HG02588 (cell line): ENCODE results near the gene RPS26.
"Not testable (repeated sequence)": the region's sequence is repeated elsewhere in the genome, so short reads cannot be mapped to it uniquely, and the experiment has no call there.

Experiments used
- ATAC-seq: cut with Tn5 transposase; IDR thresholded peaks from one replicate; pipeline ENCODE4 v1.9.1; 2021; ENCODE audit warnings: mild to moderate bottlenecking, moderate library complexity; ENCODE audit not compliant: unreplicated experiment

Gene RPS26

GRCh38 chr12:56041552-56042429, at the start of gene RPS26:
TSS of gene RPS26 (plus strand) at chr12:56041918. CDS start at chr12:56042167, 249 bp downstream.
- peak; percentile 92 for ATAC-seq

- no peak for ATAC-seq
Observed at GRCh38 chr12:55993230-55993853, 48.4 kb upstream of the RPS26 start.

DNA sequence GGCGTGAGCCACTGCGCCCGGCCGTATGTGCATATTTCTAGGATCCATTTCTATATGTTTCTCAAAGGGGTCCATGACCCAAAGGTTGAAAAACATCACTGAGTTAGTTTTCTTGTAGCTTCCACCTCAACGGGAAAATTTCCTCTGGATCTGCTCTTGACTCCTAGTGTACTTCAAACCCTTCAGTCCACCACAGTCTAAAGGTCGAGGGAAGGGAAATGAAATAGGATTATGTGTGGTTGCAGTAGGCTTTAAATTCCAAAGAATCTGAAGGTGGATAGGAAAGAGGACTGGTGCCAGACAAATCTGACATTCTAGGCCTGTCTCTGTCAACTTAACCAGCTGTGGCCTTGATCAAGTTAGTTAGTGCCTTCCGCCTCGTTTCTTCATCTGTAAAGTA, 46.4 kb upstream of the RPS26 start:
- no peak for ATAC-seq

DNA sequence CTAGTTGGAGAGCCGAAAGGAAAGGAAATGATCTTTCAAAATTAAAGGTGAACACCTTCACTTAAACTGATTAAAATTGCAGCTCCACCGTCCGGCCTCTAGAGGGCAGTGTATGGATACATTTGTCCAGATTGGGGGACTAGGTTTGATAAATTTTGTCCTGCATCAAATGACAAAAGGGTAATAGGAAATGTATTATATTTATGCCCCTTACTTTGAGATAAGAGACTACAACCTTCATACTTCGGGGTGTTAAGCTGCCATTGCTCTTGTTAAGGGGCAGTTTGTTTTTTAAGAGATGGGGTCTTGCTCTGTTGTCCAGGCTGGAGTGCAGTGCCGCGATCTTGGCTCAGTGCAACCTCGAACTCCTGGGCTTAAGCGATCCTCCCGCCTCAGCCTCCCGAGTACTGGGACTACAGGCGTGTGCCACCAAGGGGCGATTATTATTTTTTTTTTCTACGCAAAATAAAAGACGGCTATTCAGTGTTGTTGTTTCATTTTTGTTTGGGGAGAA, 45.5 kb upstream of the RPS26 start:
- no peak for ATAC-seq

- ATAC-seq: peak; percentile 99
Observed at GRCh38 chr12:55996715-55997534, 44.8 kb upstream of the RPS26 start, which contains the start of gene SUOX. TSS of gene SUOX (plus strand) at chr12:55997276. CDS start at chr12:56002222, 4,946 bp downstream.

GRCh38 chr12:55997535-55997859, 44.2 kb upstream of the RPS26 start:
- no peak for ATAC-seq

GRCh38 chr12:55999522-55999921, 42.2 kb upstream of the RPS26 start:
- not testable (repeated sequence) for ATAC-seq

- not testable (repeated sequence) for ATAC-seq
Observed at GRCh38 chr12:55999999-56000540, 41.6 kb upstream of the RPS26 start.

DNA sequence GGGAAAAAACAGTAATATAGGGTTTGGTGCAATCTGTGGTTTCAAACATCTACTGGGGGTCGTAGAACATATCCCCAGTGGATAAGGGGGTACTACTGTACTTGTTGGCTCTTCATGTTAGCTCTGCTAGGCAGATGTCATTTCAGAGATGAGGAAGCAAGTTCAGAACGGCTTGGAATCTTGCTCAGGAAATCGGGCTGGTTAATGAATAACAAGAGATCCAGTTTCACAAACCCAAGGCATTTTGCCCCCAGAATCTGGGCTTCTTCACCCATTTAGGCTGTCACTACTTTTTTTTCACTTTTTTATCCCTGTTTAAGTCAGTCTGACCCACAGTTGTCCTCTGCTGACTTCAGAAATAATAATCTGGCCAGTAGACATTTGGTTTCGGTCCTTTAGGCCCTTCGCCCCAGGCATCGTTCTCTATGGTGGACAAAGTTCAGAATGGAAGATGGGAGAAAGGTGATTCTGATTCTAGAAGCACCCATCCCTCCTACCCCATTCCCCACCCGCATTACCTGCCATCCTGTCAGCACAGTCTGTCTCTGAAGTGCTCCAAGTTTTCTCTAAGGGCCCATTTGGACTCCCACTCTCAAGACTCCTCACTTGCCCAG, 40.1 kb upstream of the RPS26 start:
- no peak for ATAC-seq

GRCh38 chr12:56003376-56003775, 38.3 kb upstream of the RPS26 start:
- not testable (repeated sequence) for ATAC-seq

- ATAC-seq: no peak
Observed at GRCh38 chr12:56004211-56004610, 37.5 kb upstream of the RPS26 start.

DNA sequence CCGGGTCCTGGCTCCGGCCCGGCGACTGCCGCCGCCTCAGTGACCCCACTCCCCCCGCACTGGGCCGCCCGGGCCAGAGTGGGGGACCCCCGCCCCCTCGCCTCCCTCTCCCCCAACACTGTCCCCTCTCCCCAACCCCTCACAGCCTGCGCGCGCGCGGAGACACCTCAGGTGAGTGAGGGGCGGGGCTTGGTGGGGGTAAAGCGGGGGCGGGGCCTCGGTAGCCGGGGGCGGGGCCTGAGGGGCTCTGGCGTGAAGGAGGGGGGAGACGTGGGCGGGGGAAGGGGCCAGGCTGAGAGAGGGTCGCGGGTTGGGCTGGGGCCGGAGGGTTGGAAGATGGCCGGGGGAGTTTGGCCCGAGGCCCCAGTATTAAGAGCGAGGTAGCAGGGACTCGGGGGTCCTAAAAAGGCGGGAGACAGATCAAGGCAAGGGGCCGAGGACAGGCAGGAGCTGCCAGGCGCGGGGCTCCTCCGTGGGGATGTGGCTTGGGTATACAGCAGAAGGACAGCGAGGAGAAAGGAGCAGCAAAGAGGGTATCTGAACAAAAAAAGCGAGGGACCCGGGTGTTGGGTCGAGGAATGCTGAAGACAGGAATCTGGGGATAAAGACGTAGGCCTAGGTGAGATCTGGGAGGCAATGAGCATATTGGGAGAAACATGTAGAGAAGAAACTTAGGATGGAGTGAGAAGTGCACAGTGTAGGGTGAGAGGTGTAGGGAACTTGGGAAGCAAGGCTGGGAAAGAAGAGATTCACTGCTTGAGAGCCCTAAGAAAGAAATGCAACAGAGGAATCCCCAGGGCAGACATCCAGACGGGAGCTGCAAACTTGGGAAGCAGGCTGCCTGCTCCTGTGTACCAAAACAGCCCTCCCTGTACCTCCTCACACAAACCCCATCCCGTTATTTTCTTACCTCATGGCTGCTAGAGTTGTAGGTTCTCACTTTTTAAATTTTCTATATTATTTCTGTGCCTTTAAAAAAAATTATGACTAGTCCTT, 33.9 kb upstream of the RPS26 start:
- peak; percentile 33 for ATAC-seq

DNA sequence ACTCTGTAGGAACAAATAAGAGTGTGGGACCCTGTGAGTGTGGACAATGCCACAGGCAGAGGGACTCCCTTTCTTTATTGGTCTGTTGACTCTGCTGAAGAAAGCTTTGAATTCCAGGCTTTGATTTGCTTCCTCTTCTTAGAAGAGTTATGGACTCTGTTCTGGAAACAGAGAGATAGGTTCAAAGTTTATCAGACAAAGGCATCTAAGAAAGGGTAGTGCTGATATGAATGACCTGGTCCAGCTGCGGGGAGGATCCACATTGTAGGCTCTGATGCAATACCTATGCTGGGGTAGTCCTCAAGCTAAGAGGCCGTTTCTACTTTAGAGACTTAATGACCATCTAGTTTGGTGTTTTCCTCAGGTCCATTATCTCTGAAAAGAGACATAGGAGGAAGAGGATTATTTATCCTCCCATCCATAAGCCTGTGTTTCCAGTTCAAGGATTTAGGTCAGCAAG, 31.6 kb upstream of the RPS26 start:
- no peak for ATAC-seq

DNA sequence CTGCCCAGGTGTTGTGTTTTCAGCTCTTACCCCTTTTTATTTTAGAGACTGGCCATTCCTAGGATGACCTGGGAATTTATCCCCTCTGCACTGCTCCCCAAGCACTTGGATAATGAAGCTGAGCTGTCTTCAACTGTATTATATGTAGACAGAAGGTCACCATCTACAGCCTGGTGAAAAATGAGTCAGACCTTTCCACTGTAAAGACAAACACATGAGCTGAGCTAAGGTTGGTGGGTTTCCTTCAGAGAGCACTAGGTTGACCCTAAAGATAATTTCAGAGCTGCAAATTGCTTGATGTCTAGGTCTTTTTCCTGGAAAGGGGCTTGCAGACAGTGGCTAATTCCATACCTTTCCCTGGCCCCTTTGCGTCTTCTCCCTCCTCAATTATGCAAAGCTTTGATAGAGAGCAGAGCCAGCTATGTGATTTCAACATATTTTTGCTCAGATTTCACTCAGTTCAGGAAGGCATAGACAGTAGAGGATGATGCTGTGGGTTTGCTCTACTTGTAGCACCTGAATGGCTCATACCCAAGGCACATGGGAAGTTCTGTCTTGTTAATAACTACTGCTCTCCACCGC, 30.1 kb upstream of the RPS26 start:
- no peak for ATAC-seq

- no peak for ATAC-seq
Observed at GRCh38 chr12:56013482-56013881, 28.2 kb upstream of the RPS26 start.

- no peak for ATAC-seq
Observed at GRCh38 chr12:56014205-56014604, 27.5 kb upstream of the RPS26 start.

DNA sequence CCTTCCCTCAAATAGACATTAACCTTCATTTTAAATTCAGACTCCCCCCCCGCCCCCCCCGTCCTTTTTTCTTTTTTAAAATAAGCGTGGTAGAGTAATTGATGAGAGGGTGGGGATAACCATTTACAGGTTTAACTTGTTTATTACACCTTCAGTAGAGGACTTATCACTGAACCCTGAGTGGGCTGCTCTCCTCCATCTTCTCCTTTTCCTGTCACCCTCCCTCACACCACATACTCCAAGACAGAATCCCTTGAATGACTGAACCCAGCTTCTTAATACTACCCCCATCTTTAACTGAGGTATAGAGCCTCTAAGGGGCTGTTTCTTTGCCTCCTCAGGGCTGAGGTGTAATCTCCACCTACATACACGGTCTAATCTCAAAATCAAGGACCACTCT, 24.5 kb upstream of the RPS26 start:
- ATAC-seq: no peak

GRCh38 chr12:56018356-56018755, 23.4 kb upstream of the RPS26 start:
- no peak for ATAC-seq
